A673 (cell line): ENCODE measurements around the gene OAS1. TPM values are rescaled to one million over a fixed set of nuclear protein-coding genes. Genes with fewer than 3 reads are reported as not detected.

Experiments used
- BruUV-seq: library from RNA; stranded (reverse); fragments of 400-500 nt; replicated peaks from 2 replicates; lab custom pipeline; 2021; lab: Mats Ljungman, UMichigan
- CTCF ChIA-PET: fragments of 300-600 bp; sonication (Branson Sonifier 250); formaldehyde crosslinking; loops from one replicate; lab custom pipeline; 2022; ENCODE audit warnings: antibody characterized with exemption; lab: Charles Lee
- POLR2A ChIA-PET: fragments of 300-600 bp; sonication (Branson Sonifier 250); formaldehyde crosslinking; loops from one replicate; lab custom pipeline; 2022; ENCODE audit warnings: antibody characterized with exemption; ENCODE audit not compliant: low non-redundant PET; lab: Charles Lee
- DNase-seq: peaks from one replicate; pipeline ENCODE4 v3.0.0-alpha.2; 2015; ENCODE audit warnings: low spot score
- H3K27ac ChIP-seq: fragments of 200-600 bp; sonication (generic); 2 replicates; pipeline ENCODE4 v1.5.1; 2016; ENCODE audit warnings: mixed run types, low read depth, mild to moderate bottlenecking, mixed read lengths, antibody characterized with exemption, low read length; ENCODE audit not compliant: poor library complexity, severe bottlenecking
- H3K27me3 ChIP-seq: fragments of 200-600 bp; sonication (generic); replicated peaks from 2 replicates; pipeline ENCODE4 v1.6.1; 2017; ENCODE audit warnings: mixed run types, low read depth, mild to moderate bottlenecking, mixed read lengths, antibody characterized with exemption, low read length; ENCODE audit not compliant: insufficient read depth, poor library complexity
- H3K36me3 ChIP-seq: fragments of 200-600 bp; sonication (generic); 2 replicates; pipeline ENCODE4 v1.6.1; 2016; ENCODE audit warnings: mixed run types, mild to moderate bottlenecking, mixed read lengths, antibody characterized with exemption, low read length; ENCODE audit not compliant: insufficient read depth, poor library complexity, severe bottlenecking
- H3K4me1 ChIP-seq: fragments of 200-600 bp; sonication (generic); 2 replicates; pipeline ENCODE4 v1.6.1; 2017; ENCODE audit warnings: mixed run types, mild to moderate bottlenecking, mixed read lengths, antibody characterized with exemption, low read length; ENCODE audit not compliant: insufficient read depth, poor library complexity, severe bottlenecking
- H3K4me3 ChIP-seq: fragments of 200-600 bp; sonication (generic); 2 replicates; pipeline ENCODE4 v1.5.1; 2016; ENCODE audit warnings: low read depth, mixed run types, mild to moderate bottlenecking, mixed read lengths, low read length; ENCODE audit not compliant: poor library complexity, severe bottlenecking
- H3K9me3 ChIP-seq: fragments of 200-600 bp; sonication (generic); 2 replicates; pipeline ENCODE4 v1.6.1; 2016; ENCODE audit warnings: mixed run types, low read depth, mild to moderate bottlenecking, mixed read lengths, antibody characterized with exemption, low read length; ENCODE audit not compliant: poor library complexity, severe bottlenecking
- CTCF ChIP-seq: fragments of 300-800, 200-600 bp; sonication (generic); conservative IDR thresholded peaks from 2 replicates; pipeline ENCODE4 v1.5.1; 2017; ENCODE audit warnings: low read depth, mild to moderate bottlenecking, antibody characterized with exemption, low read length, moderate library complexity, mixed read lengths
- EZH2 ChIP-seq: fragments of 200-600 bp; sonication (generic); IDR thresholded peaks from 2 replicates; pipeline ENCODE4 v1.6.1; 2017; ENCODE audit warnings: borderline replicate concordance, low read depth, mild to moderate bottlenecking, mixed read lengths, antibody characterized with exemption, low read length; ENCODE audit not compliant: poor library complexity, severe bottlenecking
- intact Hi-C: fragments of 100-400 bp; cut with micrococcal nuclease; formaldehyde crosslinking; loops from one replicate; pipeline ENCODE4 v1.10.0; 2022; ENCODE audit not compliant: unreplicated experiment
- total RNA-seq: library from RNA; stranded (reverse); gene quantifications from 2 replicates; pipeline ENCODE4 v1.2.3, GENCODE V29; 2021

Gene OAS1
- total RNA-seq, 1 experiment from 2014 or later: 12.4 TPM

- no TSS peak for BruUV-seq
- ChIA-PET POLR2A (no interaction called here), CTCF (interaction anchor here (0.5 kb wide), 1 partner anchor 39 kb away, joined by 5 read pairs; no protein-coding TSS in a partner anchor)
- TF ChIP-seq EZH2: no peak
- peak overlapping the region; percentile 68 for H3K4me3 ChIP-seq
- H3K27me3 ChIP-seq: no peaks in the 10 kb centered on the region
- H3K27ac ChIP-seq: no peak overlapping the region
- peaks cover 5% of the 10 kb centered on the region for H3K36me3 ChIP-seq
- no peak for DNase-seq
- intact Hi-C loops: no loop called here
- no peaks in the 10 kb centered on the region for H3K9me3 ChIP-seq
- peaks cover 13% of the 10 kb centered on the region for H3K4me1 ChIP-seq
Observed at GRCh38 chr12:112939761-112940381, 33.1 kb downstream of the OAS1 start.

- Histone ChIP-seq H3K4me1 (peaks cover 13% of the 10 kb centered on the region), H3K9me3 (no peaks in the 10 kb centered on the region), H3K4me3 (no peak overlapping the region), H3K27me3 (no peaks in the 10 kb centered on the region), H3K27ac (no peak overlapping the region), H3K36me3 (peaks cover 5% of the 10 kb centered on the region)
- no peak for TF ChIP-seq EZH2
- TF ChIP-seq CTCF: no peak
- CTCF ChIA-PET: interaction anchor here (0.9 kb wide), 1 partner anchor 51 kb away, joined by 3 read pairs; no protein-coding TSS in a partner anchor
- POLR2A ChIA-PET: no interaction called here
- no peak for DNase-seq
- BruUV-seq: no TSS peak
- intact Hi-C loops: no loop called here
Observed at GRCh38 chr12:112941528-112942335, 35.0 kb downstream of the OAS1 start.

DNA sequence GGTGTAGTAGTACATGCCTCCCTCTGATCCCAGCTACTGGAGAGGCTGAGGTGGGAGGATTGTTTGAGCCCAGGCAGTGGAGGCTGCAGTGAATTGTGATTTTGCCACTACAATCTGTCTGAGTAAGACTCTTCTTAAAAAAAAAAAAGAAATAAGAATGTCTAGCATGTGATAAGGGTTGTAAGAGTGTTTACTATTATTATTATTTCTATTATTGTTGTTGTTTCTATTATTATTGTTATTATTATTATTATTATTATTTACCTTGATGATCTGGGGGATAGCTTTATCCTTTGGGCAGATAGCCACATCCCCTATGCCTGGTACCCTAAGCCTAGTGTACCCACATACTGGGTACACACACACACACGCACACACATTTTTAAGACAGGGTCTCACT, 35.8 kb downstream of the OAS1 start:
- intact Hi-C loops: no loop called here
- ChIA-PET CTCF (interaction anchor here (0.9 kb wide), 1 partner anchor 50 kb away, joined by 3 read pairs; no protein-coding TSS in a partner anchor), POLR2A (no interaction called here)
- TF ChIP-seq CTCF: no peak
- no peak for TF ChIP-seq EZH2
- BruUV-seq: no TSS peak
- Histone ChIP-seq H3K27ac (no peak overlapping the region), H3K36me3 (peaks cover 11% of the 10 kb centered on the region), H3K9me3 (no peaks in the 10 kb centered on the region), H3K27me3 (no peaks in the 10 kb centered on the region), H3K4me1 (peaks cover 13% of the 10 kb centered on the region), H3K4me3 (no peak overlapping the region)
- no peak for DNase-seq
